HG02678 (cell line): Measurements from ENCODE around the gene ZFR.

ENCODE experiments used
- ATAC-seq: cut with Tn5 transposase; IDR thresholded peaks from one replicate; pipeline ENCODE4 v1.9.1; 2021; ENCODE audit warnings: mild to moderate bottlenecking, moderate library complexity; ENCODE audit not compliant: unreplicated experiment

Gene ZFR

GRCh38 chr5:32363030-32363429, 81.5 kb downstream of the ZFR start:
- no peak for ATAC-seq

GRCh38 chr5:32362527-32362926, 82.0 kb downstream of the ZFR start:
- no peak for ATAC-seq

- ATAC-seq = no peak
These were observed 83.6 kb downstream of the ZFR start for GRCh38 chr5:32360906-32361305.

- no peak for ATAC-seq
These were observed 85.9 kb downstream of the ZFR start for GRCh38 chr5:32358611-32359010.

GRCh38 chr5:32357658-32358057, 86.9 kb downstream of the ZFR start:
- no peak for ATAC-seq

- no peak for ATAC-seq
These were observed 88.9 kb downstream of the ZFR start for GRCh38 chr5:32355686-32356085.

GRCh38 chr5:32353420-32353819, 91.1 kb downstream of the ZFR start:
- no peak for ATAC-seq

GRCh38 chr5:32352685-32353084, 91.9 kb downstream of the ZFR start:
- ATAC-seq = no peak

- ATAC-seq = no peak
These were observed 97.7 kb downstream of the ZFR start for GRCh38 chr5:32346869-32347268.

- no peak for ATAC-seq
These were observed 101.4 kb downstream of the ZFR start for GRCh38 chr5:32343058-32343672.

- no peak for ATAC-seq
These were observed 101.9 kb downstream of the ZFR start for GRCh38 chr5:32342656-32343055.

- no peak for ATAC-seq
These were observed 104.7 kb downstream of the ZFR start for GRCh38 chr5:32339878-32340277.

- no peak for ATAC-seq
These were observed 105.3 kb downstream of the ZFR start for GRCh38 chr5:32339198-32339597.

- ATAC-seq = no peak
These were observed 111.6 kb downstream of the ZFR start for GRCh38 chr5:32332966-32333365.

- no peak for ATAC-seq
These were observed 112.2 kb downstream of the ZFR start for GRCh38 chr5:32332361-32332760.

GRCh38 chr5:32331935-32332274, 112.6 kb downstream of the ZFR start:
- no peak for ATAC-seq

- no peak for ATAC-seq
These were observed 113.2 kb downstream of the ZFR start for GRCh38 chr5:32331217-32331934.

GRCh38 chr5:32330126-32330971, 114.2 kb downstream of the ZFR start:
- ATAC-seq = no peak

- ATAC-seq = peak; percentile 80
These were observed 115.1 kb downstream of the ZFR start for GRCh38 chr5:32329395-32329834.

GRCh38 chr5:32326216-32326772, 118.2 kb downstream of the ZFR start:
- ATAC-seq = no peak

GRCh38 chr5:32325616-32326015, 118.9 kb downstream of the ZFR start:
- ATAC-seq = no peak

- peak; percentile 67 for ATAC-seq
These were observed 119.5 kb downstream of the ZFR start for GRCh38 chr5:32325062-32325461.
